Activated T-helper 2 cell treated with anti-CD3 and anti-CD28 coated beads, Interferon-gamma antibody, Interleukin-2, Interleukin-4, amounts not matched to agents 10 μg/mL and 5 μg/mL and 100 μg/mL, durations not matched to agents 14 hours and 24 hours and 36 hours (primary cell): ENCODE data around the gene OPRM1. TPM values are rescaled to one million over a fixed set of nuclear protein-coding genes. Genes with fewer than 3 reads are reported as not detected.

Source experiments
- DNase-seq: peaks from one replicate; pipeline ENCODE4 v3.0.0; 2021; ENCODE audit warnings: low spot score
- H3K27ac Mint-ChIP-seq: one replicate; pipeline ENCODE4 v1.8.0; 2021; ENCODE audit warnings: mixed read lengths
- H3K27me3 Mint-ChIP-seq: one replicate; pipeline ENCODE4 v1.8.0; 2021; ENCODE audit warnings: low read depth, mixed read lengths
- H3K36me3 Mint-ChIP-seq: one replicate; pipeline ENCODE4 v1.8.0; 2021; ENCODE audit warnings: low read depth, mixed read lengths
- H3K4me1 Mint-ChIP-seq: one replicate; pipeline ENCODE4 v1.8.0; 2021; ENCODE audit warnings: low read depth, mixed read lengths
- H3K4me3 Mint-ChIP-seq: one replicate; pipeline ENCODE4 v1.8.0; 2021; ENCODE audit warnings: low read depth, mild to moderate bottlenecking, moderate library complexity, mixed read lengths
- H3K9me3 Mint-ChIP-seq: one replicate; pipeline ENCODE4 v1.8.0; 2021; ENCODE audit warnings: mixed read lengths
- intact Hi-C: fragments of 100-400 bp; cut with micrococcal nuclease; formaldehyde crosslinking; loops from one replicate; pipeline ENCODE4 v1.15.1; 2023
- total RNA-seq: library from RNA; stranded (reverse); gene quantifications from 2 replicates; pipeline ENCODE4 v1.2.3, GENCODE V29; 2022

Gene OPRM1
- total RNA-seq, 1 donor from 2014 or later = not detected

DNA sequence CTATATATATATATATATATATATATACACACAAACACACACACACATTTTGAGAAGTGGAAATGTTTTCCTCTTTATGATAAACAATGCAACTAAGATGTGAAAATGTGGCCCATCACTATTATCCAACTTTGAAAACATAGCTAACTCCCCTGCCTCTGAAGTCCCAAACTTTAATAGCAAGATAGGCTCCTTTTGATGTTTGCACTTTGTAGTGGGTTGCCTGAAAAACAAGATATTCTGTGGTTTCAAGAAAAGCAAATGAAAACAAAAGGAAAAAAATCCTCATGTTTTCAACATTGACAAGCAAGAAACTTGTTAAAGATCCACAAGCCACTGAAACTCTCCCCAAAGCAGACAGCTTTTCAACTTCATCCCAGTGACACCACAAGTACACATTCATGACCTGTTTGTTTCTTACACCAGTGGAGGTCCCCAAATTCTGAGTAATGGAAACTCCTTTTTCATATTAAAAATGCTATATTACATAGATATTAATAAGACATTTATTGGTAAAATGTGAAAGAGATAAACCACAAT, 227.6 kb downstream of the OPRM1 start:
- DNase-seq = no peak
- Mint-ChIP-seq H3K4me1 (peaks cover 9% of the 10 kb centered on the region), H3K4me3 (no peak overlapping the region), H3K36me3 (no peaks in the 10 kb centered on the region), H3K27me3 (peaks cover 25% of the 10 kb centered on the region), H3K9me3 (no peaks in the 10 kb centered on the region), H3K27ac (no peak overlapping the region)
- intact Hi-C loops = loop anchor here (1.0 to 5.0 kb wide), 2 partner anchors 16 to 34 kb away; no protein-coding TSS in a partner anchor

DNA sequence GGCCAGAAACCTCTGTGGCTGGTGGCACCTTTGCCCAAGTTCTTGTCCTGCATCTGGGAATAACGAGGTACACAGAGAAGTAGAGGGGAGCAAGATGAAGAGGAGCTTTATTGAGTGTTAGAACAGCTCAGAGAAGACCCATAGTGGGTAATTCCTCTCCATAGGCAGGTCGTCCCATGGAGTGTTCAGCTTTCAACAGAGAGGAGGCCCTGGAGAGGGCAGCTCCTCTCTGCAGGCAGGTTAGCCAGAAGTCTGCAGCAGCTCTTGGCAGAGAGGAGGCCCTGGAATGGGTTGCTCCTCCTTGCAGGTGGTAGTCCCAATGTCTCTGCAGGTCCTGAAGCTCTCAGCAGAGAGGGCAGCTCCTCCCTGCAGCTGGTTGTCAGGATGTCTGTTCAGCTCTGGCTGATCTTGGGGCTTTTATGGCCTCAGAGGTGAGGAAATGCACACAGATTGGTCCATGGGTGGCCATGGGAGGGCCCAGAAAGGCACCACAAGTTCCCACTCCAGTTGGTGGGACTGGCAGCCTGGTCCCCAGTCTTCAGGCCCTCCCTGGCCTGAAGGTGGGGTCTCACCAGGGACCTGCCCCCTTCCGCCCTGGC, 228.6 kb downstream of the OPRM1 start:
- Mint-ChIP-seq H3K4me1 (peaks cover 9% of the 10 kb centered on the region), H3K4me3 (no peak overlapping the region), H3K27ac (no peak overlapping the region), H3K36me3 (no peaks in the 10 kb centered on the region), H3K27me3 (peaks cover 18% of the 10 kb centered on the region), H3K9me3 (no peaks in the 10 kb centered on the region)
- intact Hi-C loops = loop anchor here (5.0 kb wide), 1 partner anchor 35 kb away; no protein-coding TSS in a partner anchor
- DNase-seq = no peak

DNA sequence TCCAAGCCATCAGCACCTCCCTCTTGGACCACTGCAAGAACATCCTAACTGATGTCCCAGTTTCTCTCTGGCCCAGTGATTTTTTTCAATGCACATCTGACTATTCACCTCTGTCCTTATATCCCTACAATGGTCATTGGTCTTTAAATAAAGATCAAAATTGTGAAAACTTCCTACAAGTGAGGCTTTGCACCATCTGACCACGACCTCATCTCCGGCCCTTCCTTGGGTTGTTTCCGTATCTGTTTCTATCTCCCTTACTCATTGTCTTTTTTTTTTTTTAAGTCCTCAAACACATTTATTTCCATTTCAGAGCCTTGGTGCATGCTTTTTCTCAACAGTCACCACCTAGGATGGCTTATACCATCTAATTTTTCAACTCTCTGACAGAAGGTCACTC, 229.4 kb downstream of the OPRM1 start:
- no peak overlapping the region for H3K4me3 Mint-ChIP-seq
- intact Hi-C loops = loop anchor here (5.0 kb wide), 1 partner anchor 36 kb away; no protein-coding TSS in a partner anchor
- H3K9me3 Mint-ChIP-seq = no peaks in the 10 kb centered on the region
- no peak overlapping the region for H3K27ac Mint-ChIP-seq
- H3K4me1 Mint-ChIP-seq = peaks cover 9% of the 10 kb centered on the region
- peaks cover 24% of the 10 kb centered on the region for H3K27me3 Mint-ChIP-seq
- DNase-seq = no peak
- no peaks in the 10 kb centered on the region for H3K36me3 Mint-ChIP-seq

DNA sequence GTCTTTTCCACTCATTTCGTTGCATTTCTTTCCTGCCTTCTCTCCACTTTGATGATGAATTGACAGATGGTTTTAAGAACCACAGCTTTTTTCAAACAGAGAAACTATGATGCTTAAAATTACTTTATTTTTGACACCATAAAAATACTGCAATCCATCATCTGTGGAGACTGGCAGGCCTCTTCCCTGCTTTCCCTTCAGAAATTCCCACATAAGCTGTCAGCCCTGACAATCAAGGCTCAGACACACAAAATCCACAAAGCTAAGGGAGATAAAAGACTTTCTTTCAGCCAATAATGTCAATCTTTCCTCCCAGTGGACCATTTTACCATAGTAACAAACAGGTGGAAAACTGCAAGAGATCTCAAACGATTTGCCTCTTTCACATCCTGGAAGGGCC, 235.1 kb downstream of the OPRM1 start:
- no peaks in the 10 kb centered on the region for H3K36me3 Mint-ChIP-seq
- intact Hi-C loops = no loop called here
- no peaks in the 10 kb centered on the region for H3K9me3 Mint-ChIP-seq
- no peak overlapping the region for H3K4me3 Mint-ChIP-seq
- H3K4me1 Mint-ChIP-seq = peaks cover 16% of the 10 kb centered on the region
- no peak for DNase-seq
- no peak overlapping the region for H3K27ac Mint-ChIP-seq
- H3K27me3 Mint-ChIP-seq = peaks cover 13% of the 10 kb centered on the region

DNA sequence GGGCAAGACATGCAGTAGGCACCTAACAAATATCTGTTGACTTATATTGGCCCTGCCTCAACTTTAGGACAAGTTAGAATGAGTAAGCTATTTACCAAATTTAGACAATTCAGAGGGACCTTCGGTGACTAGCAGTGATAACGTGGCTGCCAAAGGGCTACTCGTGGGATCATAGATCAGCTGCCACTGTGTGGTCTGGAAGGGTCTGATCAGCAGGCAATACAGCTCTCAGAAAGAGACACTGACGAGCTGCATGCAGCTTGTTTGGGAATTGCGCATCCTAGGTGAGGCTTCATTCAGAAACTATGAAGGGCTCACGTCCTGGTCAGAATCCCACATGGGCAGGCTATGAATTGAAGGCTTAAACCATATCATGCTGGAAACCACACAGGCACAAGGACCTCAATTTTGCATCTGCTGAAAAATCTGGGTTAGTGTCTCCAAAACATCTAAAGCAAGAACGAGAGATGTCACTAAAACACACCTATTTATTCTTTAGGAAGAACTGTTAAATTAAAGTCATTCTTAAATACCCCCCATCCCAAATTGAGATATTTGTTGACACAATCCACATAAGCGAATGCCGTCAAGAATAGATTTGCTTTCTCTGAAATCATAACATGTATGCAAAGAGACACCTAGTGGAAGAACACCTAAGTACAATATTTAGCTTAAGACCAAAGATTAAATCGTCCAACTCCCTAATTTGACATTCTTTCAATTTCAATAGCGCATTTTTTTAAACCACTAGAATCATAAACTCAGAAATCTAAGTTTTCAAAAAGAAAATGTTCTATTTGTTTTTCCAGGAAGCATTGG, 238.0 kb downstream of the OPRM1 start:
- H3K4me1 Mint-ChIP-seq = peaks cover 16% of the 10 kb centered on the region
- H3K27ac Mint-ChIP-seq = no peak overlapping the region
- DNase-seq = no peak

DNA sequence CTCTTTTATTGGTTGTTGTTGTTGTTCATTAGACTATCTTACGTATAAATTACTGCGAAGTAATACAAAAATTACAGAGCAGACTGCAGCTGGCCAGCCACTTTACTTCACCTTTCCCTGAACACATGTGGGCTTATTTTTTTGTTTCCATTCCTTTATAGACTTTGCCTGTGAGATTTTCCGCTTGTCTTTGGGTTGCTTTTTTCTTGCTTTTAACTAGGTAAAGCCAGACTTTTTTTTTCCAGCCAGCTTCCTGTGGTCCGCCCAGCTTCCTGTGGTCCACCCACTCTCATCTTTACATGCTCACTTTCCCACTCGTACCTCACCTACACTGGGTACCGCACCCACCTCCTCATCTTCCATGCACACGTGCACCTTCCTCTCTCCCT, 238.6 kb downstream of the OPRM1 start:
- intact Hi-C loops = loop anchor here (1.0 kb wide), 2 partner anchors 30 to 123 kb away; no protein-coding TSS in a partner anchor
- no peak for DNase-seq

More for the DNA sequence above, 238.0 kb downstream of the OPRM1 start:
- Mint-ChIP-seq H3K36me3 (no peaks in the 10 kb centered on the region), H3K9me3 (no peaks in the 10 kb centered on the region), H3K27me3 (peaks cover 13% of the 10 kb centered on the region), H3K4me3 (peak overlapping the region; percentile 6)
- intact Hi-C loops = loop anchor here (1.0 kb wide), 2 partner anchors 30 to 123 kb away; no protein-coding TSS in a partner anchor

DNA sequence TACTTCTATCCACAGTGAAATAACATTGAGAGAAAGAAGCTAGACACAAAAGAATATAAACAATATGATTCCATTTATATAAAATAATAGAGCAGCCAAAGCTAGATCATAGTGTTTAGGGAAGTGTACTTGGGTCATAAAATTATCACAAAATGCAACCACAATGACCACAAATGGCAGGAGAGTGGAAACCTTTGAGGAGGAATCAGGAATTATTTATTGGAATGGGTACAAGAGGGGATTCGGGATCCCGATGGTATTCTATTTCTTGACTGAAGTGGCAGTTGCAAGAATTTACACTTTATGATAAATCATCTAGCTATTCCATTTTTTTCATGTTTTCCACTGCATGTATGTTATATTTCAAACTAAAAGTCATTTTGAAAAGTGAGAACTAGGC, 241.5 kb downstream of the OPRM1 start:
- Mint-ChIP-seq H3K36me3 (no peaks in the 10 kb centered on the region), H3K4me1 (peaks cover 15% of the 10 kb centered on the region), H3K4me3 (no peak overlapping the region), H3K9me3 (no peaks in the 10 kb centered on the region), H3K27ac (no peak overlapping the region), H3K27me3 (peaks cover 2% of the 10 kb centered on the region)
- no peak for DNase-seq
- intact Hi-C loops = no loop called here

More for the DNA sequence above, 238.6 kb downstream of the OPRM1 start:
- Mint-ChIP-seq H3K9me3 (no peaks in the 10 kb centered on the region), H3K27ac (peak overlapping the region; percentile 4), H3K36me3 (no peaks in the 10 kb centered on the region), H3K27me3 (peaks cover 13% of the 10 kb centered on the region), H3K4me3 (peak overlapping the region; percentile 6), H3K4me1 (peaks cover 16% of the 10 kb centered on the region)

DNA sequence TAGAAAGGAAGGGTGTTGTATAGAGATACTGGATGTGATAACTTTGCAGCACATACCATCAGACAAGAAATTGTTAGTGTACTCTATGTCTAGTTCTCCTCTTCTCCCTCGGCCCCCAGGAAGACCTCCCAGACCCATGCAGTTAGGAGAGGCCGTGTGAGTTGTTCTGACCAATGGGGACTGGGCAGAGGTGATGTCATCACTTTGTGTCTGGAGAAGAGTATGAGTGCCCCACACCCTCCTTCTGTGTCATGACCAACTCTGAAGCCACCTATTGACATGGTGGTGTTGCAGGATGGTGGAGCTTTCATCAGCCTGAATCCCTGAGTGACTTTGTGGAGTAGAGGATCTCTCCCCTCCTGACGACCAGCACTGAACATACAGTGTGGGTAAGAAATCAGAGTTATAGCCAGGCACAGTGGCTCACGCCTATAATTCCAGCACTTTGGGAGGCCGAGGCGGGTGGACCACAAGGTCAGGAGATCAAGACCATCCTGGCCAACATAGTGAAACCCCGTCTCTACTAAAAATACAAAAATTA, 245.3 kb downstream of the OPRM1 start:
- intact Hi-C loops = no loop called here
- no peak overlapping the region for H3K27ac Mint-ChIP-seq
- no peak overlapping the region for H3K4me3 Mint-ChIP-seq
- H3K4me1 Mint-ChIP-seq = no peaks in the 10 kb centered on the region
- no peaks in the 10 kb centered on the region for H3K36me3 Mint-ChIP-seq
- no peak for DNase-seq
- H3K27me3 Mint-ChIP-seq = peaks cover 5% of the 10 kb centered on the region
- no peaks in the 10 kb centered on the region for H3K9me3 Mint-ChIP-seq

DNA sequence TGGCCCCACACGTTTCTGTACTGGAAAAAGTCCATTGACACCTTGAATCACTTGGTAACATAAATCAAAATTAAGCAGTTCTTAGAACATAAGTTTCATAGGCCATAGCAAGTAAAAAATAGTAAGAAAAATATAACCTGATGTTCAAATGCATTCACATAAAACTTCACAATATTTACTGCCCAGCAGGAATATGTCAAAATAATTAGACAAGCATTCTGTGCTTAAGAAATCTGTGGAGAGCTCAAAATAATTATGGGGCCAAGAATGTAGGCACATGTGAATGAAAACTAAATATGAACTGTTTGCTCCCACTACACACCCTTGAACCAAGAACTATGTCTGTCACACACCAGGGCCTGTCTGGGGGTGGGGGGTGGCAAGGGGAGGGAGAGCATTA, 246.8 kb downstream of the OPRM1 start:
- Mint-ChIP-seq H3K36me3 (no peaks in the 10 kb centered on the region), H3K4me3 (no peak overlapping the region), H3K27me3 (peaks cover 7% of the 10 kb centered on the region), H3K4me1 (no peaks in the 10 kb centered on the region), H3K9me3 (no peaks in the 10 kb centered on the region), H3K27ac (no peak overlapping the region)
- no peak for DNase-seq
- intact Hi-C loops = no loop called here

DNA sequence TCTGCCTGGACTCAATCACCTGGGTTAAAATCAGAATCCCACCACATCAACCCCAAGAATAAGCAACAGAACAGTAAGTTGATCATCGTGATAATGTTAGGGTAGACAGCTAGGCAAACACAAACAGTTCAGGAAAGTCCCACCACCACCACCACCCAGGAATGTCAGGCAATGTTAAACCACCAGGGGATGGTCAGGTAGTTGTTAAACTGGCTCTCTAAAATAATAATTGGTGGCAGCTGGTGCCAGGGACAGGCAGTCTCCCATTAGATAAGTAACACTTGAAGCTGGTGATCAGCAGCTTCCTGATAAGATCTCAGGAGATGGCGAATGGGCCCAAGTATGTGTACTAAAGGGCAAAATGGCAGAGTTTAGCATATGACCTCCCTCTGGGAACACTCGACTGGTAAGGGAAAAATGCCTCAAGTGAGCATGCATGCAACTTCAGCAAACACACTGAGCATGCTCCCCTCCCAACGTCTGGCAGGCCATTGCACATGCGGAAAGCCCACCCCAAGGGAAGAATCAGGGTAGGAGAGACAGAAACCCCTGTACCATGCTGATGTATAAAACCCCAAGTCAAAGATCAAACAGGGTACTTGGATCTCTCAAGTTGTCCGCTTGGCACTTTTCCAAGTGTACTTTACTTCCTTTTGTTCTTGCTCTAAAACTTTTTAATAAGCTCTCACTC, 250.9 kb downstream of the OPRM1 start:
- peaks cover 19% of the 10 kb centered on the region for H3K27me3 Mint-ChIP-seq
- DNase-seq = no peak
- no peaks in the 10 kb centered on the region for H3K36me3 Mint-ChIP-seq
- H3K9me3 Mint-ChIP-seq = no peaks in the 10 kb centered on the region
- no peaks in the 10 kb centered on the region for H3K4me1 Mint-ChIP-seq
- intact Hi-C loops = no loop called here
- no peak overlapping the region for H3K27ac Mint-ChIP-seq
- no peak overlapping the region for H3K4me3 Mint-ChIP-seq

DNA sequence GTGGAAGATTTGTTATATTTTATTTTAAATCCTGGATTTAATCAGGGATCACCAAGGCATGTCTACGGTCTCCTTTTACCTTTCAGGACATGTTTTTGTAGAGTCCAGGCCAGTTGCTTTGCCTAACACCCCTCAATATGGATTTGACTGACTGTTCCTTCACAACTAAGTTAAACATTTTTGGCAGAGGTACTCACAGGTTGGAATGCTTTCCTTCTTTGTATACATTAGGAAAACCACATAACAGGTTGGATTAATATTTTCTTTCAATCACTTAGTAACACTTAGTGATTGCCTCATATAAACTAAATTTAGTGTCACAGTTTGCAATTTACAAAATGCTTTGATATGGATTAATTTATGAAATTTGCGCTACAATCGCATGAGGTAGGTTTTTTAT, 253.0 kb downstream of the OPRM1 start:
- no peak for DNase-seq
- no peaks in the 10 kb centered on the region for H3K9me3 Mint-ChIP-seq
- H3K36me3 Mint-ChIP-seq = no peaks in the 10 kb centered on the region
- H3K4me1 Mint-ChIP-seq = no peaks in the 10 kb centered on the region
- intact Hi-C loops = no loop called here
- H3K4me3 Mint-ChIP-seq = no peak overlapping the region
- peaks cover 23% of the 10 kb centered on the region for H3K27me3 Mint-ChIP-seq
- no peak overlapping the region for H3K27ac Mint-ChIP-seq

DNA sequence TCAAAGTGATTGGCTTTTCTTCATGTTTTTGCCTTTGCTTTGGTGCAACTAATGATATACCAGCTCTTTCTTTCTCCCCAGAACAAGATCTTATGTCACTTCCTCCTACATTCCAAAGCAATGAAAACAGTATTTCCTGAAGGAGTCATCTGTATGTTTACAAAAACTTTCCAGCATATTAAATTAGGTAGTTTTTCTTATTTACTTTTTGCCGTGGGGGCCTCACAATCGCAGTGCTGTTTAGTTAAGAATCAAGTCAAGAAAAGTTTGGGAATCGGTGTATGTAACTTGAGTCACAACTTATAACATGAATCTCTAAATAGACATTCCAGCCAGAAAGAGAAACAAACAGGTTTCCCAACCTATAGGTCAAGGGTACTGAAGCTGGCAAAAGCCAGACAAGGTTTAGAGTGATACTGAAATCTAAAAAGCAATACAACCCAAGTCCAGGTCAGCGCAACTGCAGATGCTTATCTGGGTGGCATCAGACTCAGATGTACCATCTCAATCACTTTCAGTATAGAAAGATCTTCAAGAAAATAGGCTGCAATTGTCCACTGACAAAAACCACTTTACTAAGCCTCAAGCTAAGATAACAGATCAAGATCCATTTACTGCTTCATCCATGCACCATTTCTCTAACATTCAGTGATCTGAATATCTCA, 253.9 kb downstream of the OPRM1 start:
- DNase-seq = no peak
- intact Hi-C loops = no loop called here
- Mint-ChIP-seq H3K4me1 (peaks cover 2% of the 10 kb centered on the region), H3K36me3 (no peaks in the 10 kb centered on the region), H3K27ac (no peak overlapping the region), H3K27me3 (peaks cover 31% of the 10 kb centered on the region), H3K9me3 (no peaks in the 10 kb centered on the region), H3K4me3 (no peak overlapping the region)
